GM10847 (cell line): ENCODE measurements around the gene RNPEPL1.

Experiments
- POLR2A ChIP-seq: IDR thresholded peaks from 2 replicates; pipeline ENCODE4 v1.6.1; 2011; ENCODE audit not compliant: insufficient read length; ENCODE audit errors: extremely low read depth

RNPEPL1 gene

GRCh38 chr2:240569523-240569997 lies 1.3 kb downstream of the RNPEPL1 start:
- TF ChIP-seq POLR2A = no peak

GRCh38 chr2:240569998-240570530 lies 1.8 kb downstream of the RNPEPL1 start:
- TF ChIP-seq POLR2A = no peak

GRCh38 chr2:240570531-240571313 lies 2.4 kb downstream of the RNPEPL1 start:
- no peak for TF ChIP-seq POLR2A

GRCh38 chr2:240571314-240571973 lies 3.2 kb downstream of the RNPEPL1 start:
- no peak for TF ChIP-seq POLR2A

GRCh38 chr2:240572141-240573031 lies 4.1 kb downstream of the RNPEPL1 start:
- no peak for TF ChIP-seq POLR2A

GRCh38 chr2:240573071-240573515 lies 4.8 kb downstream of the RNPEPL1 start:
- TF ChIP-seq POLR2A = no peak

GRCh38 chr2:240573516-240574385 lies 5.5 kb downstream of the RNPEPL1 start:
- no peak for TF ChIP-seq POLR2A

- no peak for TF ChIP-seq POLR2A
Measured at GRCh38 chr2:240574386-240575100, 6.3 kb downstream of the RNPEPL1 start.

GRCh38 chr2:240575101-240575965 lies 7.0 kb downstream of the RNPEPL1 start:
- no peak for TF ChIP-seq POLR2A

GRCh38 chr2:240576036-240576435 lies 7.8 kb downstream of the RNPEPL1 start:
- no peak for TF ChIP-seq POLR2A

GRCh38 chr2:240576436-240577205 lies 8.3 kb downstream of the RNPEPL1 start:
- no peak for TF ChIP-seq POLR2A
